Measurements from ENCODE around the gene CX3CL1. TPM values are rescaled to one million over a fixed set of nuclear protein-coding genes. Genes with fewer than 3 reads are reported as not detected.
"Not testable (repeated sequence)": the region's sequence is repeated elsewhere in the genome, so short reads cannot be mapped to it uniquely, and the experiment has no call there.

CX3CL1 gene
- total RNA-seq, 2 donors from 2014 or later: 2.9 to 4.7 TPM

DNA sequence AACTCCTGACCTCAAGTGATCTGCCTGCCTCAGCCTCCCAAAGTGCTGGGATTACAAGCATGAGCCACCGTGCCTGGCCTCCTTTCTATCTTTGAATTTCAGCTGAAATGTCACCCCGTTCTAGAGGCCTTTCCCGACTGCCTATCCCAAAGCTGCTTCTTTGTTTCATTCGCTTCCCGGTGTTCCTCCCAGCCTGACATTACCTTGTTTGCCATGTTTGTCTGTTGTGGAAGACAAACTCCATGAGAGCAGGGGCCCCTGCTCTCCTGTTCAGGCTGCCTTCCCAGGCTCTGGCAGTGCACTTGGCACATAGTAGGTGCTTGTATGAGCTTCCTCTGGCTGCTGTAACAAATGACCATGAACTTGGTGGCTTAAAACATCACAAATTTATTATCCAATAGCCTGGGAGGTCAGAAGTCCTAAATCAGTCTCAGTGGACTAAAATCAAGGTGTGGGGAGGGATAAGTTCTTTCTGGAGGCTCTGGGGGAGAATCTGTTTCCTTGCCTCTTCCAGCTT, 16.3 kb upstream of the CX3CL1 start:
- ATAC-seq (no peak), DNase-seq (no peak)
- intact Hi-C loops (cut with DNase I, micrococcal nuclease): no loop called here

DNA sequence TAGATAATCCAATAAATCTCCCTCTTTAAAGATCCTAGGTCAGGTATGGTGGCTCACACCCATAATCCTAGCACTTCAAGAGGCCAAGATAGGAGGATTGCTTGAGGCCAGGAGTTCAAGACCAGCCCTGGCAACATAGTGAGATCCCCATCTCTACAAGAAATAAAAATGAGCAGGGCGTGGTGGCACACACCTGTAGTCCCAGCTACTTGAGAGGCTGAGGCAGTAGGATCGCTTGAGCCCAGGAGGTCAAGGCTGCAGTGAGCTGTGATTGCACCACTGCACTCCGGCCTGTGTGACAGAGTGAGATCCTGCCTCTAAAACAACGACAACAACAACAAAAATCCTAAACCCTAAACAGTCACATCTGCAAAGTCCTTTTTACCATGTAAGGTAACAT, 15.7 kb upstream of the CX3CL1 start:
- ATAC-seq (no peak), DNase-seq (no peak)
- intact Hi-C loops (cut with DNase I, micrococcal nuclease): no loop called here

- ATAC-seq: no peak
- intact Hi-C loops (cut with DNase I, micrococcal nuclease): no loop called here
- no peak for DNase-seq
These were observed 14.8 kb upstream of the CX3CL1 start for GRCh38 chr16:57357330-57358085.

- ATAC-seq: no peak
- intact Hi-C loops (cut with DNase I, micrococcal nuclease): no loop called here
These were observed 14.2 kb upstream of the CX3CL1 start for GRCh38 chr16:57358086-57358420.

GRCh38 chr16:57358527-57359095, 13.7 kb upstream of the CX3CL1 start, which contains the start of gene CCL22:
Gene CCL22 (plus strand): TSS chr16:57358783. CDS start chr16:57358817, 34 bp downstream.
- intact Hi-C loops (cut with DNase I, micrococcal nuclease): no loop called here
- DNase-seq (no peak), ATAC-seq (no peak)

More at GRCh38 chr16:57358086-57358420, 14.2 kb upstream of the CX3CL1 start:
- no peak for DNase-seq

GRCh38 chr16:57360321-57360935, 11.9 kb upstream of the CX3CL1 start:
- ATAC-seq: no peak
- DNase-seq: no peak
- intact Hi-C loops (cut with DNase I, micrococcal nuclease): no loop called here

GRCh38 chr16:57361404-57361803, 10.9 kb upstream of the CX3CL1 start:
- intact Hi-C loops (cut with DNase I, micrococcal nuclease): no loop called here
- DNase-seq (no peak), ATAC-seq (peak; percentile 23)

DNA sequence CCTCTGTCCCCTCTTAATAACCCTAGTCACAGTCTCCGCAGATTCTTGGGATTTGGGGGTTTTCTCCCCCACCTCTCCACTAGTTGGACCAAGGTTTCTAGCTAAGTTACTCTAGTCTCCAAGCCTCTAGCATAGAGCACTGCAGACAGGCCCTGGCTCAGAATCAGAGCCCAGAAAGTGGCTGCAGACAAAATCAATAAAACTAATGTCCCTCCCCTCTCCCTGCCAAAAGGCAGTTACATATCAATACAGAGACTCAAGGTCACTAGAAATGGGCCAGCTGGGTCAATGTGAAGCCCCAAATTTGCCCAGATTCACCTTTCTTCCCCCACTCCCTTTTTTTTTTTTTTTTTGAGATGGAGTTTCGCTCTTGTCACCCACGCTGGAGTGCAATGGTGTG, 8.1 kb upstream of the CX3CL1 start:
- intact Hi-C loops (cut with DNase I, micrococcal nuclease): no loop called here
- no peak for DNase-seq
- ATAC-seq: no peak

- DNase-seq (no peak), ATAC-seq (no peak)
- intact Hi-C loops (cut with DNase I, micrococcal nuclease): no loop called here
These were observed 5.7 kb upstream of the CX3CL1 start for GRCh38 chr16:57366544-57367040.

- intact Hi-C loops (cut with DNase I, micrococcal nuclease): no loop called here
- DNase-seq (no peak), ATAC-seq (no peak)
These were observed 5.1 kb upstream of the CX3CL1 start for GRCh38 chr16:57367116-57367752.

- peak; percentile 69 for ATAC-seq
- intact Hi-C loops (cut with DNase I, micrococcal nuclease): no loop called here
- DNase-seq: no peak
These were observed 557 bp upstream of the CX3CL1 start for GRCh38 chr16:57371494-57372371.

DNA sequence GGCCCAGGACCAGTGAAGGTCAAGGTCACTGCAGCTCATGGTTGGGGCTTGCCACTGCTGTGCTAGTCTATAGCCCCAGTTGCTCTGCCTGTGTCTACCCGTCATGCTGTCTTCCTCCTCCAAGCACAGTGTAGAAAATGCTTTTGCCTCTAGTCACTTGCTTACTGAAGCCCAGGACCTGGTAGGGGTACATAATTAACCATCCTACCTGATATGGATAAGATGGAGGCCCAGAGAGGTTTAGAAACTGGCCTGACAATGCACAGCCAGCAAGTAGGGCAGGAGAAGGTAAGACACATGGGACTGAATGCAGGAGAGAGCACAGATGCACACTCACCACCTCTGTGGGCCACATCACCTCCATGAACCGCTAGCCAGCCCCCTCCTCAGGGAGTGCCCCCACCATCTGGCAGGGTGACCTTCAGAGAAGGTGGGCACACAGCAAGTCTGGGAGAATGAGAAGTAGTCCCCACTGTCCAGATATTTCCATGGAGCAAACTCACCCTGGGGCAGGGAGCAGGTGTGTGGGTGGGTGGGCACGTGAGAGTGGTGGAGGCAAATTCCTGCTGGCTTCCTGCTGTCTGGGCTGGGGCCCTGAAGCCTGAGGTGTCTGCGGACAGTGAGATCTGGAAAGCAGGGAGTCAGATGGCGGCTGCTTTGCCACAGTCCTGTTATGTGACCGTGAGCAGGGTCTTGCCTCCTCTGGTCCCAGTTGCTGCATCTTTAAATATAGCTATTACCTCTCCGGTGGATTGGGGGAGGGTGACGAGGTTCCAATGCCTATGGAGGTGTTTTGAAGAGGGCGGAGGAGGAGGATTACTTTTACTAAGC, 1.0 kb downstream of the CX3CL1 start:
- intact Hi-C loops (cut with DNase I, micrococcal nuclease): no loop called here
- ATAC-seq: no peak
- DNase-seq: no peak

DNA sequence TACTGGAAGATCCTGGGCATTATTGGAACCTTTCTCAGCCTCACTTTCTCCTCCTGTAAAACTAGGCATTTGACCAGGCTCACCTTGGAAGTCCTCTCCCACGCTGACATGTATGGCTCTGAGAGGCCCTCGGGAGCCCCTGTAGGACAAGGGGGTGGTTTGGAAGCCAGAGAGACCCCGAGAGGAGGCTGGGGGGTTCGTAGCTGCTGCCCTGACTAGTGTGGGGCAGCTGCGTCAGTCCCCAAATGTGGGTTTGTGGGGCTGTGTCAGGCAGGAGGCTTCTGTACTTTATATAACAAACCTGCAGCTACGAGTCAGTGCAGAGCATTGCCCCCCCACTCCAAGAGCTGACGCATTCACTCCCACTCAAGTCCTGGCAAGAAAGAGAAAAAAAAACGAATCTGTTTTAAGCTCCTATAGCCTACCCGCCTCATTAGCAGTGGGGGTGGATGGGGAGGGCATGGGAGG, 1.8 kb downstream of the CX3CL1 start:
- intact Hi-C loops (cut with DNase I, micrococcal nuclease): no loop called here
- no peak for DNase-seq
- ATAC-seq: no peak

DNA sequence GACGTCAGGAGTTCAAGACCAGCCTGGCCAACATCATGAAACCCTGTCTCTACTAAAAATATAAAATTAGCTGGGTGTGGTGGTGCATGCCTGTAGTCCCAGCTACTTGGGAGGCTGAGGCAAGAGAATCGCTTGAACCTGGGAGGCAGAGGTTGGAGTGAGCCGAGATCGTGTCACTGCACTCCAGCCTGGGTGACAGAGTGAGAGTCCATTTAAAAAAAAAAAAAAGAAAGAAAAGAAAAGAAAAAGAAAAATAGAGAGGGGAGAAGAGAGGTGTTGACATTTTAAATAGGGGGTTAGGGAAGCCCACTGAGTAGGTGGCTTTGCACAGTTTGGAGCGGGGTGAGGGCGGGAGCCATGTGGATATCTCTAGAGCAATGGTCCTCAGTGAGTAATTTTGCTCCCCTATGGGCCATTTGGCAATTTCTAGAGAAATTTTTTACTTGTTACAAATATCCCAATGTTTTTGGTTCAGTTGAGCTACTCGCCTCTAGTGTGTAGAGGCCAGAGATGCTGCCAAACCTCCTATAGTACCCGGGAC, 2.7 kb downstream of the CX3CL1 start:
- DNase-seq; ATAC-seq; intact Hi-C loops (cut with DNase I, micrococcal nuclease): not testable (repeated sequence)

DNA sequence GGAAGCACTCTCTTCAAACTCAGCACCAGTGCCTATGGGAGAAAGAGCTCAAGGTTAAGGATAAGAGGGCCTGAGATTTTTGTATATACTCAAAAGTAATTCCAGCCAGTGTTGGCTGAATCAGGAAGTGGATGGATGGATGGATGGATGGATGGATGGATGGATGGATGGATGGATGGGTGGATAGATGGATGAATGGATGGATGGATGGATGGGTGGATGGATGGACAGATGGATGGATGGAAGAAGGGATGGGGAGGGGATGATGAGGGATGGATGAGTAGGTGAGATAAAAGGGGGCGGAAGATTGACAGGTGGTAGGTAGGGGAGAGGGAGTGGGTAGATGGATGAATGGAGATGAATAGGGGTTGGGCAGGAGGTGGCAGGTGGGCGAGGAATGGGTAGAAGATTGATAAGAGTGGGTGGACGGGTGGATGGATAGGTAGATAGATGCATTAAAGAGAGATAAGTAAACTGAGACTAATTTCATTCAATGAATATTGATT, 4.1 kb downstream of the CX3CL1 start:
- DNase-seq: no peak
- ATAC-seq: no peak
- intact Hi-C loops (cut with DNase I, micrococcal nuclease): no loop called here

DNA sequence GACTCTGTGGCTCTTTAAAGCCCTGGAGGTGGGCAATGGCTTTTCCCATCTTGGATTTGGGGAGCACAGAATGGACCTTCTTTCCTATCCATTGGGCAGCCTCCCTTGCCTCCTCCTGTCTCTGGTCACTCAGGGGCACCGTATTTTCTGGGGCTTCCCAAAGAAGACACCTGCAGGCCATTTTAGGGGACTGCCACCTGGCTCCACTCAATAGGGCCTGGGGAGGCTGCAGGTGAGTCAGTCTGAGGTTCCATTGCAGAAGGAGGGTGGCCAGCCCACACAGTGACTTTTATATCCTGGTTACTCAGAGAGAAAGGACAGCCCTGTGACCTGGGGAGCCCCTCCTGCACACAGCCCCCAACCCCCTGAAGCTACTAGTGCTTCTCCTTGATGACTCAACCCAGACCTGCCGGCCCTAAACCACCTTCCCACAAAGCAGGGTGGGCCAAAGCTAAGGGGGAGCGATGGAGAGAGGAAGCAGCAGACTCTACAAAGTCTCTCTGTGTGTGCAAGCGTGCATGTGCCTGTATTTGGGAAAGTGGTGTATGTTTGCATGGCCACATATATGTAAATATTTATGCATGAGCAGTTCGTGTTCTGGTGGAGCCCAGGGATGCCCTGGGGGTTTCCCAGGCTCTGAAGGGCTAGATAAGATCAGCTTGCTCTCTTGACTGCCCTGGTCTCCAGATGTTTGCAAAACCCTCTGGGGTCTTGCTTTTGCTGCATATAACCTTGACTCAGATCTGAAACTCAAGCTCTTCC, 5.0 kb downstream of the CX3CL1 start:
- intact Hi-C loops (cut with DNase I, micrococcal nuclease): no loop called here
- DNase-seq (no peak), ATAC-seq (no peak)

All from left colon (tissue), 2 donors.